ENCODE data around the gene TTLL9. TPM values are rescaled to one million over a fixed set of nuclear protein-coding genes. Genes with fewer than 3 reads are reported as not detected.

TTLL9 gene
- total RNA-seq, 1 donor from 2014 or later = not detected

GRCh38 chr20:31943052-31943471, 72.6 kb downstream of the TTLL9 start:
- DNase-seq (ENCODE audit: low read depth in 2 of 2) = no peak

GRCh38 chr20:31945319-31945718, 74.9 kb downstream of the TTLL9 start:
- no peak for DNase-seq (ENCODE audit: low read depth in 2 of 2)

- no peak for DNase-seq (ENCODE audit: low read depth in 2 of 2)
Observed at GRCh38 chr20:31945785-31946184, 75.4 kb downstream of the TTLL9 start.

- DNase-seq (ENCODE audit: low read depth in 2 of 2) = no peak
Observed at GRCh38 chr20:31948008-31948407, 77.6 kb downstream of the TTLL9 start.

GRCh38 chr20:31949877-31950646, 79.6 kb downstream of the TTLL9 start:
- DNase-seq (ENCODE audit: low read depth in 2 of 2) = no peak

- no peak for DNase-seq (ENCODE audit: low read depth in 2 of 2)
Observed at GRCh38 chr20:31951203-31951529, 80.7 kb downstream of the TTLL9 start.

- peak; percentile 93 to 96 for DNase-seq (ENCODE audit: low read depth in 2 of 2)
Observed at GRCh38 chr20:31951530-31952453, 81.4 kb downstream of the TTLL9 start, which contains the start of gene PDRG1. Gene PDRG1, minus strand, starts transcription at chr20:31952046. Its CDS starts 85 bp downstream, at chr20:31951961.

GRCh38 chr20:31953556-31954148, 83.2 kb downstream of the TTLL9 start:
- DNase-seq (ENCODE audit: low read depth in 2 of 2) = no peak

- no peak for DNase-seq (ENCODE audit: low read depth in 2 of 2)
Observed at GRCh38 chr20:31954500-31954899, 84.1 kb downstream of the TTLL9 start.

- DNase-seq (ENCODE audit: low read depth in 2 of 2) = no peak
Observed at GRCh38 chr20:31956556-31957526, 86.4 kb downstream of the TTLL9 start.

GRCh38 chr20:31962761-31963160, 92.3 kb downstream of the TTLL9 start:
- no peak for DNase-seq (ENCODE audit: low read depth in 2 of 2)

- DNase-seq (ENCODE audit: low read depth in 2 of 2) = no peak
Observed at GRCh38 chr20:31963889-31964288, 93.5 kb downstream of the TTLL9 start.

- DNase-seq (ENCODE audit: low read depth in 2 of 2) = no peak
Observed at GRCh38 chr20:31966991-31967655, 96.7 kb downstream of the TTLL9 start.

- DNase-seq (ENCODE audit: low read depth in 2 of 2) = no peak
Observed at GRCh38 chr20:31967830-31968249, 97.4 kb downstream of the TTLL9 start, which contains the start of gene XKR7. Gene XKR7, plus strand, starts transcription at chr20:31968151. Its CDS starts 25 bp downstream, at chr20:31968176.

- peak; percentile 37 to 75 for DNase-seq (ENCODE audit: low read depth in 2 of 2)
Observed at GRCh38 chr20:31968291-31969126, 98.1 kb downstream of the TTLL9 start.

- no peak for DNase-seq (ENCODE audit: low read depth in 2 of 2)
Observed at GRCh38 chr20:31969991-31970390, 99.6 kb downstream of the TTLL9 start.

GRCh38 chr20:31972471-31973021, 102.1 kb downstream of the TTLL9 start:
- DNase-seq (ENCODE audit: low read depth in 2 of 2) = no peak

GRCh38 chr20:31974296-31974695, 103.9 kb downstream of the TTLL9 start:
- DNase-seq (ENCODE audit: low read depth in 2 of 2) = no peak

- no peak for DNase-seq (ENCODE audit: low read depth in 2 of 2)
Observed at GRCh38 chr20:31974951-31975487, 104.6 kb downstream of the TTLL9 start.
